Right lobe of liver (tissue), 4 donors: ENCODE measurements around the gene PGAP6.

Experiments used
- CTCF ChIP-seq, 4 donors: fragments of 200-600 bp in 3 of 4; fragments of 450-650 bp in 1 of 4; IDR thresholded peaks; one replicate each; pipeline versions ENCODE4 v1.5.1 to v1.8.0; 2016 to 2022; ENCODE audit warnings: antibody characterized with exemption in 4 of 4, mild to moderate bottlenecking in 2 of 4
- POLR2A ChIP-seq: fragments of 450-650 bp; IDR thresholded peaks from one replicate; pipeline ENCODE4 v1.6.1; 2017; ENCODE audit warnings: antibody characterized with exemption, mild to moderate bottlenecking
- donor health status: DM: no; HTN: no; CAD: no.
- donor health status: DM: no; HTN: no; CAD: no.
- donor health status: DM: no; HTN: yes; CAD: no.

DNA sequence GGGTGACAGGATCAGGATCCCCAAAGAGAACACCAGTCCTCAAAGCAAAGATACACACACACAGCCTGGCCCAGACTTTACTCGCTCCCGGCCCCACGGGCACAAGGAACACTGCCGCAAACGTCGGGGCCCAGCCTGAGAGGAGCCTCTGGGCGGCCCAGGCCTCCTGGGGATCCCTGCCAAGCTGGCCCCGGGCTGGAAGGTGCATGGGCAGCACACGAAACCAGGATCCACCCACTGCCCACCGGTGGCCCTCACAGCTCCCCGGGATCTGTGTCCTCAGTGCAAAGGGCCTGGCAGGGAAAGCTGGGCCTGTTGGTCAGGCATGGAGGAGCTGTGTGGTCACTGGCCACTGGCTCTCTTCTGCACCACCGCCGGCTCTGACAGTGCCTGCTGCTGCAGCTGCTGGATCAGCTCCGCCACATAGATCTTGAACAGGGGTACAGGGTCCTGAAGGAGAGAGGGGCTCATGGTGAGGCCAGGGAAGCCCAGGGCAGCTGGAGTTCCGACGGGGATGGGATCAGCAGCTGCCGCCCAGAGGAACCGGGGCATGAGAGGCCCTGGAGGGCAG lies 14.4 kb downstream of the PGAP6 start:
- TF ChIP-seq CTCF (IDR thresholded peaks at IDR 0.05) (no peak), POLR2A (no peak)
